IMR-90 (cell line): Measurements from ENCODE around the gene SPATC1L. TPM values are rescaled to one million over a fixed set of nuclear protein-coding genes. Genes with fewer than 3 reads are reported as not detected.

Experiments
- ATAC-seq: fragments of 200-7000 bp; cut with Tn5 transposase; 2 replicates; pipeline ENCODE4 v1.9.1; 2020; ENCODE audit warnings: low read depth, mild to moderate bottlenecking, moderate library complexity
- BruUV-seq: library from RNA; stranded (reverse); fragments of 400-500 nt; replicated peaks from 2 replicates; lab custom pipeline; 2021; lab: Mats Ljungman, UMichigan
- CTCF ChIA-PET: fragments of 300-600 bp; formaldehyde crosslinking; extraction: SDS; loops from one replicate; lab custom pipeline; 2021; ENCODE audit warnings: antibody characterized with exemption; lab: Yijun Ruan, JAX
- POLR2A ChIA-PET: fragments of 300-600 bp; sonication (Branson Sonifier 250); formaldehyde crosslinking; loops from one replicate; lab custom pipeline; 2022; ENCODE audit warnings: antibody characterized with exemption; ENCODE audit not compliant: unreplicated experiment; lab: Charles Lee
- DNase-seq: peaks from one replicate; pipeline ENCODE4 v3.0.0; 2013
- H2AFZ ChIP-seq: replicated peaks from 2 replicates; pipeline ENCODE3; 2013; ENCODE audit warnings: low read length, mild to moderate bottlenecking; ENCODE audit not compliant: poor library complexity
- H2AK5ac ChIP-seq: 2 replicates; pipeline ENCODE4 v1.6.1; 2013; ENCODE audit warnings: low read depth, low read length, inconsistent platforms
- H2AK9ac ChIP-seq: replicated peaks from 2 replicates; pipeline ENCODE3; 2013; ENCODE audit warnings: mild to moderate bottlenecking, low read depth, low read length, moderate library complexity; ENCODE audit not compliant: poor library complexity
- H2BK120ac ChIP-seq: 2 replicates; pipeline ENCODE4 v1.6.1; 2013; ENCODE audit warnings: low read depth, low read length, inconsistent platforms
- H2BK15ac ChIP-seq: 3 replicates; pipeline ENCODE4 v1.6.1; 2013; ENCODE audit warnings: low read depth, low read length, inconsistent platforms
- H2BK20ac ChIP-seq: 2 replicates; pipeline ENCODE4 v1.6.1; 2013; ENCODE audit warnings: low read depth, mild to moderate bottlenecking, inconsistent platforms, low read length, moderate library complexity
- H2BK5ac ChIP-seq: 2 replicates; pipeline ENCODE4 v1.6.1; 2013; ENCODE audit warnings: mild to moderate bottlenecking, low read depth, low read length, inconsistent platforms; ENCODE audit not compliant: poor library complexity, severe bottlenecking
- H3K14ac ChIP-seq: replicated peaks from 2 replicates; pipeline ENCODE4 v1.6.1; 2013; ENCODE audit warnings: low read depth, low read length, inconsistent platforms
- H3K18ac ChIP-seq: 2 replicates; pipeline ENCODE4 v1.6.1; 2013; ENCODE audit warnings: low read depth, low read length, control low read depth
- H3K23ac ChIP-seq: 2 replicates; pipeline ENCODE4 v1.6.1; 2013; ENCODE audit warnings: low read depth, low read length, inconsistent platforms
- H3K27ac ChIP-seq: 2 replicates; pipeline ENCODE4 v1.5.1; 2013; ENCODE audit warnings: mild to moderate bottlenecking, control low read depth, low read length; ENCODE audit not compliant: insufficient read depth
- H3K27me3 ChIP-seq: 2 replicates; pipeline ENCODE4 v1.6.1; 2013; ENCODE audit warnings: low read length; ENCODE audit not compliant: control insufficient read depth, insufficient read depth
- H3K36me3 ChIP-seq: 2 replicates; pipeline ENCODE4 v1.6.1; 2013; ENCODE audit warnings: low read length, mixed read lengths; ENCODE audit not compliant: control insufficient read depth, insufficient read depth
- H3K4ac ChIP-seq: 2 replicates; pipeline ENCODE4 v1.6.1; 2013; ENCODE audit warnings: low read depth, low read length, inconsistent platforms
- H3K4me1 ChIP-seq: 2 replicates; pipeline ENCODE4 v1.6.1; 2013; ENCODE audit warnings: low read length, mixed read lengths; ENCODE audit not compliant: control insufficient read depth, insufficient read depth
- H3K4me2 ChIP-seq: 2 replicates; pipeline ENCODE4 v1.6.1; 2013; ENCODE audit warnings: low read depth, mild to moderate bottlenecking, control low read depth, low read length, moderate library complexity
- H3K4me3 ChIP-seq: 2 replicates; pipeline ENCODE4 v1.5.1; 2013; ENCODE audit warnings: low read depth, mild to moderate bottlenecking, control low read depth, low read length, moderate library complexity; ENCODE audit not compliant: insufficient read depth
- H3K56ac ChIP-seq: 2 replicates; pipeline ENCODE4 v1.6.1; 2013; ENCODE audit warnings: low read length, inconsistent platforms; ENCODE audit not compliant: insufficient read depth; ENCODE audit errors: extremely low read depth
- H3K79me1 ChIP-seq, 2 experiments: 2 replicates each; pipeline ENCODE4 v1.6.1; 2013; ENCODE audit warnings: low read length in 2 of 2, inconsistent platforms in 1 of 2, low read depth in 1 of 2
- H3K9ac ChIP-seq: 2 replicates; pipeline ENCODE4 v1.6.1; 2013; ENCODE audit warnings: low read depth, low read length, control low read depth
- H3K9me1 ChIP-seq: 2 replicates; pipeline ENCODE4 v1.6.1; 2013; ENCODE audit warnings: low read length, inconsistent platforms; ENCODE audit not compliant: insufficient read depth
- H3K9me3 ChIP-seq: 2 replicates; pipeline ENCODE4 v1.6.1; 2013; ENCODE audit warnings: low read length; ENCODE audit not compliant: control insufficient read depth, insufficient read depth
- H4K20me1 ChIP-seq: 2 replicates; pipeline ENCODE4 v1.6.1; 2013; ENCODE audit warnings: low read length, inconsistent platforms; ENCODE audit not compliant: insufficient read depth
- H4K5ac ChIP-seq: 2 replicates; pipeline ENCODE4 v1.6.1; 2013; ENCODE audit warnings: mild to moderate bottlenecking, low read depth, low read length, control low read depth
- H4K8ac ChIP-seq, 2 experiments: 2 replicates each; pipeline ENCODE4 v1.6.1; 2013; ENCODE audit warnings: low read depth in 2 of 2, low read length in 2 of 2, control low read depth in 1 of 2, inconsistent platforms in 1 of 2
- H4K91ac ChIP-seq: 2 replicates; pipeline ENCODE4 v1.6.1; 2013; ENCODE audit warnings: low read depth, low read length, inconsistent platforms; ENCODE audit not compliant: insufficient read depth
- BHLHE40 ChIP-seq: fragments of 150-350 bp; IDR thresholded peaks from 2 replicates; pipeline ENCODE4 v1.6.1; 2016; ENCODE audit warnings: mild to moderate bottlenecking, low read depth, low read length
- CEBPB ChIP-seq: IDR thresholded peaks from 2 replicates; pipeline ENCODE4 v1.6.1; 2012; ENCODE audit warnings: low read depth, low read length, improper control_type of control experiment
- FOS ChIP-seq: fragments of 150-350 bp; IDR thresholded peaks from 2 replicates; pipeline ENCODE4 v1.6.1; 2016; ENCODE audit warnings: low read depth, low read length
- MAFK ChIP-seq: IDR thresholded peaks from 2 replicates; pipeline ENCODE4 v1.6.1; 2012; ENCODE audit warnings: low read depth, low read length, improper control_type of control experiment
- MXI1 ChIP-seq: IDR thresholded peaks from 2 replicates; pipeline ENCODE4 v1.6.1; 2012; ENCODE audit warnings: low read depth, mild to moderate bottlenecking, low read length, moderate library complexity, borderline replicate concordance
- NFE2L2 ChIP-seq: fragments of 150-350 bp; IDR thresholded peaks from 2 replicates; pipeline ENCODE4 v1.6.1; 2016; ENCODE audit warnings: low read depth, mild to moderate bottlenecking, low read length
- POLR2A ChIP-seq: IDR thresholded peaks from 2 replicates; pipeline ENCODE4 v1.6.1; 2012; ENCODE audit warnings: mild to moderate bottlenecking, low read depth, low read length
- RAD21 ChIP-seq: IDR thresholded peaks from 2 replicates; pipeline ENCODE4 v1.6.1; 2012; ENCODE audit warnings: low read length, improper control_type of control experiment
- RCOR1 ChIP-seq: IDR thresholded peaks from 2 replicates; pipeline ENCODE4 v1.6.1; 2012; ENCODE audit warnings: mild to moderate bottlenecking, low read length, improper control_type of control experiment; ENCODE audit not compliant: insufficient replicate concordance
- RFX5 ChIP-seq: IDR thresholded peaks from 2 replicates; pipeline ENCODE4 v1.8.0; 2012; ENCODE audit warnings: low read depth, mild to moderate bottlenecking, low read length, moderate library complexity
- SMC3 ChIP-seq: fragments of 150-350 bp; IDR thresholded peaks from 2 replicates; pipeline ENCODE4 v1.6.1; 2016; ENCODE audit warnings: low read depth, mild to moderate bottlenecking, antibody characterized with exemption, low read length, moderate library complexity
- WGBS, 2 experiments: methylation state at CpG; one replicate each; pipeline versions ENCODE4 v1.1.5 to v1.1.7; 2013; ENCODE audit warnings: missing lambda C conversion rate in 2 of 2; ENCODE audit not compliant: insufficient read length in 1 of 2; ENCODE audit errors: extremely low coverage in 2 of 2; 5-methylcytosine and 5-hydroxymethylcytosine counted together
- dilution Hi-C: fragments of 300-500 bp; cut with HindIII; formaldehyde crosslinking; loops from one replicate; pipeline ENCODE4 v1.14.3; 2018; ENCODE audit warnings: low sequenced_read_pairs; ENCODE audit not compliant: unreplicated experiment
- in situ Hi-C: fragments of 300-500 bp; cut with MboI; formaldehyde crosslinking; loops from 3 replicates; pipeline ENCODE4 v1.14.3; 2019; ENCODE audit warnings: low sequenced_read_pairs, inconsistent platforms, mixed read lengths
- intact Hi-C: fragments of 100-400 bp; cut with micrococcal nuclease; formaldehyde crosslinking; loops from 2 replicates; pipeline ENCODE4 v1.10.0; 2022
- polyA plus RNA-seq, 3 experiments: library from polyadenylated mRNA; depleted of rRNA; stranded (reverse); fragments of >200 nt; gene quantifications; 2 replicates each; pipeline ENCODE4 v1.2.3, GENCODE V29; 2012; ENCODE audit warnings: low replicate concordance in 1 of 3
- total RNA-seq: library from RNA; depleted of rRNA; stranded (reverse); fragments of >200 nt; gene quantifications from 2 replicates; pipeline ENCODE4 v1.2.3, GENCODE V29; 2012
- TF ChIP-seq, protein P1 (sequence below): fragments of 150-350 bp; IDR thresholded peaks from 2 replicates; pipeline ENCODE4 v1.6.1; 2016; ENCODE audit warnings: low read depth, mild to moderate bottlenecking, low read length, moderate library complexity, borderline replicate concordance
- TF ChIP-seq, protein P2 (sequence below): conservative IDR thresholded peaks from 2 replicates; pipeline ENCODE4 v1.5.1; 2012; ENCODE audit warnings: mild to moderate bottlenecking, low read depth, low read length, improper control_type of control experiment
- TF ChIP-seq, protein P3 (sequence below): fragments of 150-350 bp; IDR thresholded peaks from 2 replicates; pipeline ENCODE4 v1.6.1; 2017; ENCODE audit warnings: mild to moderate bottlenecking, antibody characterized with exemption, low read length, low read depth

Gene SPATC1L
- total and polyA plus RNA-seq, 2 of the 4 experiments (the other 2 are of a cell fraction) = 3.8 to 17.2 TPM

- DNase-seq = no peak
- POLR2A ChIA-PET = no interaction called here
- Histone ChIP-seq H4K5ac (no peak overlapping the region), H4K8ac (no peak overlapping the region), H3K4me3 (no peak overlapping the region), H2BK20ac (no peak overlapping the region), H3K9me3 (no peaks in the 10 kb centered on the region), H3K9ac (no peak overlapping the region), H3K14ac (no peak overlapping the region), H2AK5ac (no peak overlapping the region; the same call in 1 of the 2 replicates), H2AFZ (no peak overlapping the region), H2BK120ac (no peak overlapping the region), H4K20me1 (no peaks in the 10 kb centered on the region), H3K4me2 (no peak overlapping the region), H3K23ac (no peak overlapping the region), H2BK15ac (no peak overlapping the region), H3K36me3 (no peaks in the 10 kb centered on the region), H3K4ac (no peak overlapping the region), H3K18ac (no peak overlapping the region), H2AK9ac (peak overlapping the region; percentile 35), H4K91ac (no peak overlapping the region), H3K9me1 (0 out of 2 replicates have a peak, but pooled peaks cover 3% of the 10 kb centered on the region), H3K27me3 (no peaks in the 10 kb centered on the region), H3K4me1 (peaks cover 2% of the 10 kb centered on the region), H3K79me1 (no peaks in the 10 kb centered on the region), H3K27ac (no peak overlapping the region), H2BK5ac (no peak overlapping the region), H3K56ac (no peak overlapping the region)
- no TSS peak for BruUV-seq
- WGBS, 2 experiments = 80% methylated on average over 23 of the region's 45 CpGs; no CpG with 5 or more reads in 1 of the 2 experiments
- dilution Hi-C loops (no loop called here), in situ Hi-C loops (no loop called here), intact Hi-C loops (no loop called here)
- CTCF ChIA-PET = interaction anchor here (0.5 to 1.7 kb wide), 3 partner anchors 9 to 52 kb away, joined by 3 to 13 read pairs (median 6); no protein-coding TSS in a partner anchor
- ATAC-seq = no peak
- TF ChIP-seq, protein P1, sequence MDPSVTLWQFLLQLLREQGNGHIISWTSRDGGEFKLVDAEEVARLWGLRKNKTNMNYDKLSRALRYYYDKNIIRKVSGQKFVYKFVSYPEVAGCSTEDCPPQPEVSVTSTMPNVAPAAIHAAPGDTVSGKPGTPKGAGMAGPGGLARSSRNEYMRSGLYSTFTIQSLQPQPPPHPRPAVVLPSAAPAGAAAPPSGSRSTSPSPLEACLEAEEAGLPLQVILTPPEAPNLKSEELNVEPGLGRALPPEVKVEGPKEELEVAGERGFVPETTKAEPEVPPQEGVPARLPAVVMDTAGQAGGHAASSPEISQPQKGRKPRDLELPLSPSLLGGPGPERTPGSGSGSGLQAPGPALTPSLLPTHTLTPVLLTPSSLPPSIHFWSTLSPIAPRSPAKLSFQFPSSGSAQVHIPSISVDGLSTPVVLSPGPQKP = no peak
- TF ChIP-seq RFX5 = no peak
- no peak for TF ChIP-seq RCOR1
- no peak for TF ChIP-seq SMC3
- TF ChIP-seq, protein P2, sequence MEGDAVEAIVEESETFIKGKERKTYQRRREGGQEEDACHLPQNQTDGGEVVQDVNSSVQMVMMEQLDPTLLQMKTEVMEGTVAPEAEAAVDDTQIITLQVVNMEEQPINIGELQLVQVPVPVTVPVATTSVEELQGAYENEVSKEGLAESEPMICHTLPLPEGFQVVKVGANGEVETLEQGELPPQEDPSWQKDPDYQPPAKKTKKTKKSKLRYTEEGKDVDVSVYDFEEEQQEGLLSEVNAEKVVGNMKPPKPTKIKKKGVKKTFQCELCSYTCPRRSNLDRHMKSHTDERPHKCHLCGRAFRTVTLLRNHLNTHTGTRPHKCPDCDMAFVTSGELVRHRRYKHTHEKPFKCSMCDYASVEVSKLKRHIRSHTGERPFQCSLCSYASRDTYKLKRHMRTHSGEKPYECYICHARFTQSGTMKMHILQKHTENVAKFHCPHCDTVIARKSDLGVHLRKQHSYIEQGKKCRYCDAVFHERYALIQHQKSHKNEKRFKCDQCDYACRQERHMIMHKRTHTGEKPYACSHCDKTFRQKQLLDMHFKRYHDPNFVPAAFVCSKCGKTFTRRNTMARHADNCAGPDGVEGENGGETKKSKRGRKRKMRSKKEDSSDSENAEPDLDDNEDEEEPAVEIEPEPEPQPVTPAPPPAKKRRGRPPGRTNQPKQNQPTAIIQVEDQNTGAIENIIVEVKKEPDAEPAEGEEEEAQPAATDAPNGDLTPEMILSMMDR = no peak
- no peak for TF ChIP-seq BHLHE40
- no peak for TF ChIP-seq FOS
- TF ChIP-seq MXI1 = no peak
- TF ChIP-seq POLR2A = no peak
- no peak for TF ChIP-seq CEBPB
- no peak for TF ChIP-seq RAD21
- TF ChIP-seq, protein P3, sequence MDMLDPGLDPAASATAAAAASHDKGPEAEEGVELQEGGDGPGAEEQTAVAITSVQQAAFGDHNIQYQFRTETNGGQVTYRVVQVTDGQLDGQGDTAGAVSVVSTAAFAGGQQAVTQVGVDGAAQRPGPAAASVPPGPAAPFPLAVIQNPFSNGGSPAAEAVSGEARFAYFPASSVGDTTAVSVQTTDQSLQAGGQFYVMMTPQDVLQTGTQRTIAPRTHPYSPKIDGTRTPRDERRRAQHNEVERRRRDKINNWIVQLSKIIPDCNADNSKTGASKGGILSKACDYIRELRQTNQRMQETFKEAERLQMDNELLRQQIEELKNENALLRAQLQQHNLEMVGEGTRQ = no peak
- no peak for TF ChIP-seq MAFK
- no peak for TF ChIP-seq NFE2L2
Observed at GRCh38 chr21:46151989-46152926, 32.0 kb downstream of the SPATC1L start.
